Natural killer cell (primary cell): ENCODE results near the gene CRIP1. TPM values are rescaled to one million over a fixed set of nuclear protein-coding genes. Genes with fewer than 3 reads are reported as not detected.

Experiments used
- ATAC-seq, 3 donors: fragments of 150-1000 bp in 2 of 3; fragments of 200-7000 bp in 1 of 3; cut with Tn5 transposase; 1 replicate in 1 of 3; 2 replicates in 2 of 3; pipeline ENCODE4 v1.10.0; 2021; ENCODE audit warnings: mild to moderate bottlenecking in 2 of 3, moderate library complexity in 2 of 3
- DNase-seq, 2 donors: peaks; one replicate each; pipeline versions ENCODE4 v3.0.0 to v3.0.0-alpha.2; 2013 to 2021; ENCODE audit warnings: mixed read lengths in 1 of 2
- H3K27ac ChIP-seq: one replicate; pipeline ENCODE4 v1.5.1; 2013; ENCODE audit warnings: mild to moderate bottlenecking, low read length
- H3K27me3 ChIP-seq: one replicate; pipeline ENCODE4 v1.6.1; 2013; ENCODE audit warnings: low read length; ENCODE audit not compliant: control insufficient read depth, insufficient read depth
- H3K36me3 ChIP-seq: one replicate; pipeline ENCODE4 v1.6.1; 2013; ENCODE audit warnings: low read length; ENCODE audit not compliant: control insufficient read depth, insufficient read depth
- H3K4me1 ChIP-seq: one replicate; pipeline ENCODE4 v1.6.1; 2013; ENCODE audit warnings: low read length; ENCODE audit not compliant: control insufficient read depth, insufficient read depth
- H3K4me3 ChIP-seq: one replicate; pipeline ENCODE4 v1.5.1; 2013; ENCODE audit warnings: low read length
- H3K9me3 ChIP-seq: one replicate; pipeline ENCODE4 v1.6.1; 2013; ENCODE audit warnings: low read length; ENCODE audit not compliant: control insufficient read depth, insufficient read depth
- H3K27ac Mint-ChIP-seq, 2 donors: one replicate each; pipeline ENCODE4 v1.8.0; 2022; ENCODE audit warnings: mild to moderate bottlenecking in 2 of 2, mixed read lengths in 2 of 2, moderate library complexity in 1 of 2
- H3K27me3 Mint-ChIP-seq, 2 donors: one replicate each; pipeline ENCODE4 v1.8.0; 2022; ENCODE audit warnings: low read depth in 2 of 2, mixed read lengths in 2 of 2
- H3K36me3 Mint-ChIP-seq: one replicate; pipeline ENCODE4 v1.8.0; 2022; ENCODE audit warnings: mixed read lengths
- H3K4me1 Mint-ChIP-seq, 2 donors: one replicate each; pipeline ENCODE4 v1.8.0; 2022; ENCODE audit warnings: mixed read lengths in 2 of 2
- H3K4me3 Mint-ChIP-seq: one replicate; pipeline ENCODE4 v1.8.0; 2022; ENCODE audit warnings: mild to moderate bottlenecking, moderate library complexity, mixed read lengths
- H3K9me3 Mint-ChIP-seq, 2 donors: one replicate each; pipeline ENCODE4 v1.8.0; 2022; ENCODE audit warnings: mixed read lengths in 2 of 2
- WGBS: methylation state at CpG from one replicate; pipeline ENCODE4 v1.1.7; 2013; ENCODE audit warnings: missing lambda C conversion rate; ENCODE audit not compliant: insufficient coverage; 5-methylcytosine and 5-hydroxymethylcytosine counted together
- intact Hi-C: fragments of 100-400 bp; cut with micrococcal nuclease; formaldehyde crosslinking; loops from one replicate; pipeline ENCODE4 v1.14.2; 2022
- total RNA-seq, 4 donors: library from RNA; stranded (reverse); fragments of 120-200 nt in 1 of 4; gene quantifications; one replicate each; pipeline versions ENCODE4 v1.2.3 to v1.2.4, GENCODE V29; 2013 to 2022
- TF ChIP-seq, protein P1 (sequence below): fragments of 200-600 bp; IDR thresholded peaks from one replicate; pipeline ENCODE4 v1.8.0; 2022; ENCODE audit warnings: antibody characterized with exemption

The CRIP1 gene
- total RNA-seq, 3 donors from 2014 or later (not counting 1 experiment from before 2014, with no cell fraction given) = 276 to 334 (median 290) TPM

DNA sequence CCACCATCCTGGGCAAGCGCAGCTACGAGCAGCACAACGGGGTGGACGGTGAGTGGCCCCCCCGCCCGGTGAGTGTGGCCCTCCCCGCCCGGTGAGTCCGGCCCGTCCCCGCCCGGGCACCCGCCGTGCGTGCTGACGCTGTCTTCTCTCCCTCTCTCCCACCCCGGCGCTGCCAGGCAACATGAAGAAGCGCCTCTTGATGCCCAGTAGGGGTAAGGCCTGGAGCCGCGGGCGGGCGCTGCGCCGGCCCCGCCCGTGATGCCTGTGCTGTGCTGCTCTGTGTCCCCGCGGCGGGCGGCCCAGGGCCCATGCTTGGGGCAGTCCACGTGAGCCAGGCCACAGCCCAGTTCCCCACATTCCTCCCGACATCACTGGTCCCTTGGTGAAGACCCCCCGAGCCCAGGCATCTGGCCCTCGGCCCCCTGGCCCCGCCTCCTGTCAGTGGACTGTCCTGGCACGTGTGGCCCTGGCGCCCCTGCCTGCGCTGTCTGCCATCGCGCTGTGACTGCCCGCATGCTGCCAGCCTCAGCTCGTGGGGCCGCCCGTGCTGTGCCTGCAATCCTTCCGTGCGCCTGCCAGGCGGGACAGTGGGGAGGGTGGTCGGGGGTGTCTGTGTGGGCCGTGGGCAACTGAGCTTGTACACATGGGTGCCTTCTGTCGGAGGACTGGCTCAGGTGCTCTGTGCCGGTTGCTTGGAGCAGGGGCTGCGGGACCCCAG, 20.0 kb upstream of the CRIP1 start:
- no peak overlapping the region for H3K27ac Mint-ChIP-seq
- Histone ChIP-seq H3K27me3 (no peaks in the 10 kb centered on the region), H3K27ac (no peak overlapping the region), H3K36me3 (peaks cover 25% of the 10 kb centered on the region), H3K4me1 (no peaks in the 10 kb centered on the region), H3K9me3 (no peaks in the 10 kb centered on the region), H3K4me3 (no peak overlapping the region)
- H3K4me3 Mint-ChIP-seq = no peak overlapping the region
- DNase-seq (no peak), ATAC-seq (no peak)
- no peaks in the 10 kb centered on the region for H3K27me3 Mint-ChIP-seq
- intact Hi-C loops = no loop called here
- no peaks in the 10 kb centered on the region for H3K4me1 Mint-ChIP-seq
- H3K9me3 Mint-ChIP-seq = no peaks in the 10 kb centered on the region
- no peaks in the 10 kb centered on the region for H3K36me3 Mint-ChIP-seq
- WGBS = 95% methylated on average over 53 of the region's 53 CpGs
- TF ChIP-seq, protein P1, sequence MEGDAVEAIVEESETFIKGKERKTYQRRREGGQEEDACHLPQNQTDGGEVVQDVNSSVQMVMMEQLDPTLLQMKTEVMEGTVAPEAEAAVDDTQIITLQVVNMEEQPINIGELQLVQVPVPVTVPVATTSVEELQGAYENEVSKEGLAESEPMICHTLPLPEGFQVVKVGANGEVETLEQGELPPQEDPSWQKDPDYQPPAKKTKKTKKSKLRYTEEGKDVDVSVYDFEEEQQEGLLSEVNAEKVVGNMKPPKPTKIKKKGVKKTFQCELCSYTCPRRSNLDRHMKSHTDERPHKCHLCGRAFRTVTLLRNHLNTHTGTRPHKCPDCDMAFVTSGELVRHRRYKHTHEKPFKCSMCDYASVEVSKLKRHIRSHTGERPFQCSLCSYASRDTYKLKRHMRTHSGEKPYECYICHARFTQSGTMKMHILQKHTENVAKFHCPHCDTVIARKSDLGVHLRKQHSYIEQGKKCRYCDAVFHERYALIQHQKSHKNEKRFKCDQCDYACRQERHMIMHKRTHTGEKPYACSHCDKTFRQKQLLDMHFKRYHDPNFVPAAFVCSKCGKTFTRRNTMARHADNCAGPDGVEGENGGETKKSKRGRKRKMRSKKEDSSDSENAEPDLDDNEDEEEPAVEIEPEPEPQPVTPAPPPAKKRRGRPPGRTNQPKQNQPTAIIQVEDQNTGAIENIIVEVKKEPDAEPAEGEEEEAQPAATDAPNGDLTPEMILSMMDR = no peak

DNA sequence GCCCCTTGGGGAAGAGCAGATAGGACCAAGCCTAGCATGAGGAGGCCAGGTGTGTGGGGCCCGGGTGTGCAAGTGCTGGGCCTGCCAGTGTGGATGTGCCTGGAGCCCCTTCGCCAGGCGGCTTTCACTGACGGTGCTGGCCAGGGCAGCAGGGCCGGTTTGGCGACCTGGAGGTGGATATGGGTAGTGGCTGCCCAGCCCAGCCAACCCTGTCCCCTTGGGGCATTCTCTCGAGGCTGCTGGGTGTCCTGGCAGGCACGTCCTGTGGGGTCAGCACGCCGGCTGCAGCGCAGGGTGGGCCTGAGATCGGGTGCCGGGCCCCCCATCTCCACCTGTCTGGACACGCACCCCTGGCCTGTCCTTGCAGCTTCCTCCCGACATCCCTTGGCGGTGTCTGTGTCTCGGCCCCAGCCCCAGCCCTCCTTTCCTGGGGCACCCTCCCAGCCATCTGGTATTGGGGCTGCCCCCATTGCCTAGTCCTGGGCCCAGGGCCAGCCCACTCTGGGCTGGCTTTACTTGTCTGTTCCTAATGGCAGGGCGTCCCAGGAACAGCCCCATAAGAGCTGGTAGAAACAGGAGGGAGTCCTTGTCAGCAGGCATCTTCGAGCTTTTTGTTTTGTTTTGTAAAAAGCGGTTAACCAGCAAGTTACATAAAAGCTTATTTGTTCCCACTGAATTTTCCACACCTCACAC, 19.3 kb upstream of the CRIP1 start:
- Mint-ChIP-seq H3K4me3 (no peak overlapping the region), H3K4me1 (no peaks in the 10 kb centered on the region), H3K27ac (no peak overlapping the region), H3K36me3 (no peaks in the 10 kb centered on the region), H3K27me3 (no peaks in the 10 kb centered on the region), H3K9me3 (no peaks in the 10 kb centered on the region)
- H3K9me3 ChIP-seq = no peaks in the 10 kb centered on the region
- no peak overlapping the region for H3K27ac ChIP-seq
- DNase-seq (no peak), ATAC-seq (no peak)
- 95% methylated on average over 20 of the region's 20 CpGs for WGBS
- no peaks in the 10 kb centered on the region for H3K27me3 ChIP-seq
- peaks cover 24% of the 10 kb centered on the region for H3K36me3 ChIP-seq
- TF ChIP-seq, protein P1 = no peak
- no peak overlapping the region for H3K4me3 ChIP-seq
- H3K4me1 ChIP-seq = no peaks in the 10 kb centered on the region
- intact Hi-C loops = no loop called here

DNA sequence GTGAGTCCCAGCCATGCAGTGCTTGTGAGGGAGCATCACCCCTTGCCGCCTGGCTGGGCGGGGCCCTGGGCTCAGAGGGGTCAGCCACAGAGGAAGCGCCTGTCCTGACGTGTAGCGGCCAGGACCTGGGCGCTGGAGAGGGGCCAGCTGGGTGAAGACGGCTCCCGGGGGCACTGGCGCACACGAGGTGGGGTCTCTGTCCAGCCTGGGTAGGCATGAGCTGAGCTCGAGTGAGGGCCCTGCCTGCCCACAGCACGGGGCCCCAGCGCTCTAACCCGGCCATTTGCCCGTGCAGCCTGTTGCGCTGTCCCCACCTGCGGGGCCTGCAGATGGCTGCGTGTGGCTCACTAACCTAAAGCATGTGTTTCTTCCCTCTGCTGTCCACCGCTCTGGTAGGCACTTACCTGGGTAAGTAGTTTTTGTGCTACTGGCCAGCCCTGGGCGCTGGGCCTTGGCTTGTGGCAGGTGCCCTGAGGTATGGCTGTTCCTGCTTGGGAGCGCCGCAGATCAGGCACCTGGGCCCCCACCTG, 18.7 kb upstream of the CRIP1 start:
- H3K4me1 Mint-ChIP-seq = no peaks in the 10 kb centered on the region
- Histone ChIP-seq H3K4me3 (no peak overlapping the region), H3K27me3 (no peaks in the 10 kb centered on the region), H3K27ac (no peak overlapping the region), H3K9me3 (no peaks in the 10 kb centered on the region), H3K36me3 (peaks cover 22% of the 10 kb centered on the region), H3K4me1 (no peaks in the 10 kb centered on the region)
- no peaks in the 10 kb centered on the region for H3K27me3 Mint-ChIP-seq
- WGBS = 94% methylated on average over 22 of the region's 22 CpGs
- no peak overlapping the region for H3K4me3 Mint-ChIP-seq
- ATAC-seq (no peak), DNase-seq (no peak)
- H3K36me3 Mint-ChIP-seq = no peaks in the 10 kb centered on the region
- intact Hi-C loops = no loop called here
- H3K9me3 Mint-ChIP-seq = no peaks in the 10 kb centered on the region
- no peak overlapping the region for H3K27ac Mint-ChIP-seq
- TF ChIP-seq, protein P1 = no peak
